Stimulated activated CD8-positive, alpha-beta memory T cell treated with anti-CD3 and anti-CD28 coated beads, Interleukin-15, amount 100 ng/mL, for 1 hour (primary cell): ENCODE results near the gene HOXB5.

Experiments
- DNase-seq: peaks from one replicate; pipeline ENCODE4 v3.0.0-alpha.2; 2020; ENCODE audit warnings: low read depth

Gene HOXB5

GRCh38 chr17:48571826-48572417, 21.7 kb downstream of the HOXB5 start:
- DNase-seq = no peak

DNA sequence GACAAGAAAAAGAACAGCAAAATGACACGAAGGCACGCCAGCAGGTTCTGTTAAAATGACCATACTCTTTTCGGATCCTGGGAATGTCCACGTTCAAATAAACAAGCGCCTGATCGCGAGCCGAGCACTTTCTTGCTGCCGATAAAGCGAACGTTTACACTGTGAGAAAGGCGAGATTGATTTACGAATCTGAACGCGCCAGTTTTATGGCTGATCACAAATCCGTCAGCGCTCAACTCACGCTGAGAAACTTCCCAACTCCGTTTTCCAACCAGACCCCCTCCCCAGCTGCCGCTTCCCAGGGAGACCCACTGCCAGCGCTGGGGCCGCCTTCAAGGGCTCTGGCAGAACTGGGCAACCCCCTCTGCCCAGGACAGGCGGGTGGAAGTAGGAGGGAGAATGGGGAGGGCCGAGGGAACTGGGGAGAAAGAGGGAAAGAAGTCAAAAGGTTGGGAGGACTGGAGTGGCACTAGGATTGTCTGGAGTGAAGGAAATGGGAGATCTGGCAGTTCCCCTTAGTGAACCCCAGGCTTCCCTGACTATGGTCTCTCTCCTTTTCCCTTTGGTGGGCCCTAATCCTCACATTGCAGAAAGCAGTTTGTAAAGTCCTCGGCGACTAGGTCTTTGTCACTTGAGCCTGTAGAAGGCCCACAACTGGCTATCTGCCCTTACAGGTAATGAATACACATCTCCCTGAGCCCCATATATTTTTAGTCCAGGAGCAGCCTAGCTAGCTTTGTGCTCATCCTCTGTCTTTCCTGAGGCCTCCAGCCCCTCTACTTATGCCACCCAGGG, 22.4 kb downstream of the HOXB5 start:
- no peak for DNase-seq

- DNase-seq = no peak
Measured at GRCh38 chr17:48570325-48571023, 23.1 kb downstream of the HOXB5 start.

GRCh38 chr17:48569674-48570324, 23.8 kb downstream of the HOXB5 start:
- no peak for DNase-seq

GRCh38 chr17:48569240-48569582, 24.4 kb downstream of the HOXB5 start:
- DNase-seq = no peak

DNA sequence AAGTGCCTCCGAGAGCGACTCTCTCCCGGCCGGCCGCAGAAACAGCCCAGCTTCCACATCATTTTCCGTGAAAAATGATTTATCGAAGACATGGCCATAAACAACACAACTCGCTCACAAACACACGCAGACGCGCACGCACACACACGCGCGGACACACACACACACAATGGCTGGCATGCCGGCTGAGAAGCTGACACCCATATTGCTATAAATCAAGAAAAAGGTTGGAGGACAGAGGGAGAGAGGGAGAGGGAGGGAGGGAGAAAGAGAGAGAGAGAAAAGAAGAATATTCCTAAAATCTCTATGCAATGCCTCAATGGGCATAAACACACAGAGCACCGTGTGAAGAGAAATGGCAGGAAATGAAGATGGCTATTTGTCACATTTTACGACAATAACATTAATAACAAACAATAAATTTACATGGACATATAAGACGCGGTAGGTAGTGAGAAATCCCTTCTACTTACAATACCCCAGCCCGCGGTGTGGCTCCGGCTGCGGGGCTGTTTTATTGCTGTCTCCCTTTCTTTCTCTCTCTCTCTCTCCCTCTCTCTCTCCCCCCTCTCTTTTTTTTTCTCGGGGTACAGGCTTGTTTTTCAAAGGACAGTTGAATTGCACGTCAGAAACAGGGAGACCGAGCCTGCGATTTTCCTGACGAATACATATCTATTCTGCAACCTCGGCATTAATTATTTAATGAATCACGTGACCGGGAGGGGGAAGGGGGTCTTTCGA, 24.9 kb downstream of the HOXB5 start:
- DNase-seq = no peak

DNA sequence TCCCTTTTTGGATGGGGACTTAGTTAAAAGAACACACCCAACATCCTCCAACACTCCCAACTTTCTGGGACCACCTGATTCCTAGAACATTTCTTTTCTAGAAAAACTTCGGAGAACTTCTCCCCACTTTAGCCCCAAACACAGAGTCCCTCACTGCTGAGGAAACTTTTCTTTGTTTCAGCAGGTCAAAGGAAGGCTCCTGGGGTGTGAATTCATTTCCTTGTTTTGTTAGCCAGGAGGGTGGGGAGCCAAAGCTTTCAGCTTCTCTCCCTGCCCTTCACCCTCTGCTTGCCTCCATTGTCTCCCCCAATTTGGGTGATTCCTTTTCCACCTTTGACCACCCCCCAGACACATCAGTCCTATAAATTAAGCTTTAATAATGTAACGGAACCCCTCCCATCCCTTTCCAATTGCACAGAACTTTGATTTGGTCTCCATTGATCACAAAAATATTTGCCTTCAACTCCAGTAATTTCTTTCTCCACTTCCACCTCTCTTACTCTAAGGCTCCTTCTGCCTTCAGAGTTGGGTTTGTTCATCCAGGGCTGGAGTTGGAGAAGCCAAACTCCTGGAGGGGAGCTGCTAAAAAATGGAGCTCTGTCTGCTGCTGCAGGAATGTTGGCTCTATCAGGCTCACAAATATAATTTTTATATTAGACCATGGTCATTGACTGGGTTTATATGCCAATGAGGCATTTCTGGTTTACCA, 25.8 kb downstream of the HOXB5 start:
- DNase-seq = no peak

GRCh38 chr17:48567209-48567608, 26.4 kb downstream of the HOXB5 start:
- DNase-seq = no peak

DNA sequence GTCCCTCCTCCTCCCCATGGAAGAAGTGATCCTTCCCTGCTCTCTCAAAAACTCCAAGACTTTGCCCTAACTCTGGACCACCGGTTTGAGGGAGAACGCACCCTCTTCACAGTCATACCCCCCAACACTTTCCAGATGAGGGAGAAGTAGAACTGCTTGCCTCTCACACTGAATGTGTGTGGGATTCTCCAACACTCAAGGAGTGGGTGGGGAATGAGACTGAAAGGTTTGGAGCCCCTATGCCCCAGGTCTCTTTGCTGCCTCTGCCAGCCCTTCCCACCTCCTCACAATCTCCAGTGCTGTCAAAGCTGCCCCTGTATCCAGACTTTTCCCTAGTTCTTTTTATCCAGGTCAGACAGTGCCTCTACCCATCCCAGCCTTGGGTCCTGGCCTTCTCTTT, 26.9 kb downstream of the HOXB5 start:
- DNase-seq = no peak

DNA sequence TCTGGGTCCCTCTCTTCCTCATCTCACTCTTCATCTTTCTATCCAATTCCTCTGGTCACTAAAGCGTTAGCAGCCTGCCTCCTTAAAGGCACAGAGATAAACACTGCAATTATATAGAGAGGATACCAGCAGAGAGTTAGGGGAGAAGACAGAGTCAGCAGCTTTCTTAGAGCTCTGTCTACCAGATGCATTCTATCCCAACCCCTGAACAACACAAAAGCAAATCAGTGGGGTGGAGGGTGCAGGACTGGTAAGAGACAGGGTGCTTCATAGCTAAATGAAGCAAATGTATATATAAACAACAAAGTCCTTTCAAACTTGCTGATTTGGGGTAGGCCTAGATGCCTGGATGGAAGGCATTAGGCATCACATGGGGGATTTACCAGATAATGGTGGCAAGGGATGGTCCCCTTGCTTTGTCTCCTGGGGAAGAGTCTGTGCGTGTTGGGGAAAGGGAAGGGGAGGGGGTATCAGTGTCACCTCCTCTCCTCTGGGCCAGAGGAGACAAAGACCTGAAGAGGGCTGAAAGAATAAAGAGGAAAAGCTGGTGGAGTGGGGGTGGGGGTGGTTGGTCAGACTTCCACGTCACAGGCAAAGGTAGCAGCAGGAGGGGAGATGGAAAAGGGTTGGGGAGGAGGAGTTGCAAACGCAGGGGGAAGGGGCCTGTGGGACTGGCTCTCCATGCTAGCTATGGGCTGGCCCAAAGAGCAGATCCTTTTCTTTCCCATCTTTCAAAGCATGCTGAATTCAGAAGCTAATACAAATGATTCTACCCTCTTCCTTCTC, 27.5 kb downstream of the HOXB5 start:
- no peak for DNase-seq

DNA sequence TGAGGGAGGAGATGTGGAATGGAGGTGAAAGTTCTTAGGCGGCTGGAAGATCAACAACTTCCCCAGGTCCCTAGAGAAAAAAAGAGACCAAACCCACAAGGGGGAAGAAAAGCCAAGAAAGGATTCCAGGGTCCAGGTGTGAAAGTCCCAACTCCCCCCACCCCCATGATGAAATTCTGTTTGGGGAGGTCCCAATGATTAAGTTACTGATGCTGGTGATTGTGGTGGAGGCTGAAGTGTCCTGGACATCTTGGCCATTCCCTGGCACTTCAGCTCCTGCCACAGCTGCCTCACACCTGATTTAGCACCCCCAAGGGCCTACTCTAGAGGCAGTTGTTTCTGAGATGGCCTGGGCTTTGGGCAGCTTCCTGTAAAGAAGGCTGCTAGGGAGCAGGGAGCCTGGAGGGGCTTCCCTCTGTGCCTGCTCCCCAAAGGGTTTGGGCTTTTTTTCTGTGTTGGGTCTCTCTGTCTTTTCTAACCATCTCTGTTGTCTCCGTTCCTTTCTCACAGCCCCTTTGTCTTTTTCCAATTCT, 28.5 kb downstream of the HOXB5 start:
- DNase-seq = no peak

- no peak for DNase-seq
Measured at GRCh38 chr17:48564188-48565021, 29.2 kb downstream of the HOXB5 start.

DNA sequence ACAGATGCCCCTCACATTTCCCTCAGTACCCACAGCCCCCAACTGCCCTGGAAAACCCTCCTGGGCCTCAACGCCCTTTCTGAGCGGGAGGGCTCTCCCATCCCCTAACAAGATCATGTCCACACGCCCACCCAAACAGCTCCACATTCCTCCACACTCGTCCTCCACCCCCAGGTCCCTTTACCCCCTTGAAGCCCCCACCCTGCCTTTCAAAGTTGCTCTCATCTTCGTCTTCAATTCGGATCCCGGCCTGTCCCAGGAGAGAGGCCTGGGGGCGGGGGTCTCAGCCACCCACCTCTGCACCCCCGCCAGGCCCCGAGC, 29.8 kb downstream of the HOXB5 start:
- DNase-seq = no peak

DNA sequence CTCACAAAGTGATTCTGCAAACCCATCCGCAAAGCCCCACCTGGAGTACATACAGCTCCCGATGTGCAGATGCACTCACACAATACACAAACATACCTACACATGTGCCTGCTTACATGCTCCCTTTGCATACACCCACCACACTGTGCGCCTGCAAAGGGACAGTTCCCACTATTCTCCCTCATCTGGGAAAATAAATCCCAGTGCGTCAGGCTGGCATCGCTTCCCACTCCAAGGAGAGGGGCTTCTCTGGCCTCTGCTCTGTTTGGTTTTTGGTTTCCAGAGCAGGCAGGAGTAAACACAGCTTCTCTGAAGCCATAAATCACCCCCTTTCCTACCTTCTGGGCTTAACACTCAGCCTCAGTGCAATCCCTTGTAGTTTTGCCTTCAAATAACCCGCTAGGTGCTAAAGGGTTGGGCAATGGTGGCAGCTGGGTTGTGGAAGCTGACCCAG, 30.2 kb downstream of the HOXB5 start:
- DNase-seq = no peak

DNA sequence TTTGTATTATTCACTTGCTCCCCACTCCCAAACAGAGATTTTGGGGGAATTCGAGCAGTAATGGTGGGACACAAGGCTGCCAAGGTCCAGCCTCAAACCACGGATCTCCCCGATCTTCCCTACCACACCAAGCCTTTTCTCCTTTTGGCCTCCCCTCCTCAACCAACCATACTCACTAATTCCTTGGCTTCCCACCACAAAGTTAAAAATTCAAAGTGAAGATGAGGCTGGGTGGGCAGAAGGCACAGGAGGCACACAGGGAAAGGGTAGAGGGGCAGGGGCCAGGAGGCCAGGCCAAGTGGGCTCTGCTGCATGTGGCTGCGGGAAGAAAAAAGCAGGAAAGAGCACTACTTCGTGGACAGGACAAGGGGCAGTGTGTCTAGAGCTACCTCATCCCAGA, 30.6 kb downstream of the HOXB5 start:
- no peak for DNase-seq

DNA sequence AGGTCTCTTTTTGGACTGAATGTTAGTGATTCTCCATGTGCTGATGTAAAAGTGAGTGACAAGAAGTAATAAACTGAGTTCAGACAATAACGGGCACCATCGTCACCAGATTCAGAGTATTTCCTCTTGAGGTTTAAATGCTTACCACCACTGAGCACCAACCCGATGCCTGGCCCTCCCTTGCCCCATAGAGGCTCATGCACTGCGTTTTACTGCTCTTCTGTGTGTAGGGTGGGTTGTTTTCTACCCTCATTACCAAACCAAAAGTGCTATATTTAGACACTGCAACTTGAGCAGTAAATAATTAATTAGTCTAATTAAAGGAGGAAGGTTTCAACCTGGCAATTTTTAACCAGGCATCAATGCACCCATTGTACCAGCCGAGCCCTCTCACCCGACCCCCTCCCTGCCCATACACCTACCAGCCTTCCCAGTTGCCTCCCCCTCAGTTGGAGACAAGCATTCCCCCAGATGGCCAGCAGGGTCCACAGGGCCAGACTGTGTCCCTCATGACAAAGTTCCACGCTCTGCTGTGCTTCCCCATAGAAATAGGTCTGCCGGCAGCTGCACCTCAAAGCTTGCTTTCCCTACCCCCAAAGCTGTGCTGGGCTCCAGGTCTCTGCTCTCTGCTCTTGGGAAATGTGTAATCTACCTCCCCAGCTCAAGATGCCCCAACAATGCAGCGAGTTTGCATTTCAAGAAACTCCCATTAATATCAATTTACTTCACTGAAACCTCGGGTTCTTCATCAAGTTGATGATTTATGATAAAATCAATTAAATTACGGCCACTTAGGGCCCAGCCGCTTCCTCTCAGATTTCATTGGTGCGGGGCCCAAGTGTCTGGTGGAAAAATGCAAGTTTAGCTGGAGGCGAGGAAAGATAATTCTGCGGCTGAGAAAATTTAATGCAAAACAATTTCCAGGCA, 31.4 kb downstream of the HOXB5 start:
- DNase-seq = no peak

DNA sequence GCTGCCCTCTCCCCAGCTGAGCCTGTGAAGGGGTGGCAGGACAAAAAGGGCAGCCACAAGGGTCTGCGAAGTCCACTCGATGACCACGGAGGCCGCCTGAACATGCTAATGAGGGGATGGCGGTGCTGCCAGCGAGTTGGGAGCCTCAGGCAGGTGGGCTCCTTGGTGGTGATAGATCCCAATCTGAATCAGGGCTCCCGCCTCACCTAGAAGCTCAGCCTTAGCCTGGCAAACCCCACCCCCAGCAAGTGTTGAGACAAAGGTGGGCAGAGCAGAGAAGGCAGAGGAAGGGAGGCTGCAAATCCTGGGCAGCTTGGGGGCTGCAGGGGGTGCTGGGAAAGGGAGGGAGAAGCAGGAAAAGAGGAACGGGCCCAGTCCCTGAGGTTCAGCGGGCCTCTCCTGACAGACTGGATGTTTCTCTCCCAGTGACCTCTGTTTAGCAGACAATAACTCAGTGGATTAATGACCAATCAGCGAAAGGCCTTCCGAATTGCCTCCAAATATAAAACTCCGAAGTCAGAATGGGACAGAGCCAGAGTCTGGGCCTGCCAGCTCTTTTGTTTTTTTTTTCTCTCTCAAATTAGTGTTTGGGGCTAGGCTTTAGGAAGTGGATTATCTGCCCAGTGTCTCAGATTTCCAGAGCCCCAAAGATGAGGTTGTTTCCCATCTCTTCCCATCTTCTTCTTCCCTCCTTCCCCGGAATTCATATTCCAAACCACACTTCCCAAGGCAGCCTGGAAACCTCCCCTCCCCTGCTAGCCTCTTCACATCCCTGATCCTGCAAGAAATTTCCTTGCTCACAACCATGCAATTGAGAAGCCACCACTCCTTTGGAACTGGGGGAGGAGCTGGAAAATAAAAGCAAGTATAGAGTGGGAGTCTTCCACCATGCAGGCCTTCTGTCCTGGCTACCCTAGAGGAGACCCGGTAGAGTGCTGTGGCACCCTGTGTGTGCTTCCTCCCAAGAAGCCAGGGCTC, 33.5 kb downstream of the HOXB5 start:
- DNase-seq = no peak
